ENCODE measurements around the gene INO80.

- TF ChIP-seq POLR2AphosphoS5 (IDR thresholded peaks at IDR 0.05) (no peak), CTCF (IDR thresholded peaks at IDR 0.05) (no peak)
These were observed 111.6 kb downstream of the INO80 start for GRCh38 chr15:41004490-41004889.

Measured in prostate gland (tissue), 2 donors.